Suprapubic skin (tissue), 4 donors: ENCODE data around the gene FAM240B.

Experiments used
- EP300 ChIP-seq: sonication (generic); formaldehyde crosslinking; IDR thresholded peaks from one replicate; pipeline ENCODE4 v1.6.1; 2017; ENCODE audit warnings: antibody characterized with exemption
- POLR2A ChIP-seq, 2 donors: fragments of 450-650 bp; IDR thresholded peaks; one replicate each; pipeline ENCODE4 v1.6.1; 2017; ENCODE audit warnings: antibody characterized with exemption in 2 of 2, mild to moderate bottlenecking in 2 of 2, moderate library complexity in 2 of 2
- POLR2AphosphoS5 ChIP-seq, 3 donors: sonication (generic); formaldehyde crosslinking; IDR thresholded peaks; one replicate each; pipeline ENCODE4 v1.6.1; 2017; ENCODE audit warnings: antibody characterized with exemption in 3 of 3
- TF ChIP-seq, protein P1 (sequence below), 2 donors: fragments of 200-600 bp in 1 of 2; fragments of 450-650 bp in 1 of 2; sonication (generic) in 1 of 2; IDR thresholded peaks; one replicate each; pipeline ENCODE4 v1.5.1; 2016 to 2019; ENCODE audit warnings: antibody characterized with exemption in 2 of 2, mild to moderate bottlenecking in 1 of 2, moderate library complexity in 1 of 2

DNA sequence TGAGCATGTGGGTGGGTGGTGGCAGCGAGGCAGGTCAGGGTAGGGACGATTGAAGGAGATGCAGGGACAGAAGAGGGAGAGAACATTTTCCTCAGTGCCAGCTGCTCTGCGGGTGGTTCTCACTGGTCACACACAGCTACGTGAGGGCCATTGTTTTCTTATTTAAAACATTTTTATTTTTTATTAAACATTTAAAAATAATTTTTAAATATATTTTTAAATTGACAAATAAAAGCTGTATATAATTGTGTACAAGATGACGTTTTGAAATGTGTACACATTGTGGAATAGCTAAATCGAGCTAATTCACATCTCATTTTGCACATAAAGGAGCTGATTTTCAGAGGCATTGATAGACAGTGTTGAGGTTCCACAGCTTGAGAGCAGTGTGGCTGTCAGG is 14.0 kb downstream of the FAM240B start:
- TF ChIP-seq POLR2A (IDR thresholded peaks at IDR 0.05) (no peak), POLR2AphosphoS5 (IDR thresholded peaks at IDR 0.05) (no peak), EP300 (no peak)
- TF ChIP-seq, protein P1, sequence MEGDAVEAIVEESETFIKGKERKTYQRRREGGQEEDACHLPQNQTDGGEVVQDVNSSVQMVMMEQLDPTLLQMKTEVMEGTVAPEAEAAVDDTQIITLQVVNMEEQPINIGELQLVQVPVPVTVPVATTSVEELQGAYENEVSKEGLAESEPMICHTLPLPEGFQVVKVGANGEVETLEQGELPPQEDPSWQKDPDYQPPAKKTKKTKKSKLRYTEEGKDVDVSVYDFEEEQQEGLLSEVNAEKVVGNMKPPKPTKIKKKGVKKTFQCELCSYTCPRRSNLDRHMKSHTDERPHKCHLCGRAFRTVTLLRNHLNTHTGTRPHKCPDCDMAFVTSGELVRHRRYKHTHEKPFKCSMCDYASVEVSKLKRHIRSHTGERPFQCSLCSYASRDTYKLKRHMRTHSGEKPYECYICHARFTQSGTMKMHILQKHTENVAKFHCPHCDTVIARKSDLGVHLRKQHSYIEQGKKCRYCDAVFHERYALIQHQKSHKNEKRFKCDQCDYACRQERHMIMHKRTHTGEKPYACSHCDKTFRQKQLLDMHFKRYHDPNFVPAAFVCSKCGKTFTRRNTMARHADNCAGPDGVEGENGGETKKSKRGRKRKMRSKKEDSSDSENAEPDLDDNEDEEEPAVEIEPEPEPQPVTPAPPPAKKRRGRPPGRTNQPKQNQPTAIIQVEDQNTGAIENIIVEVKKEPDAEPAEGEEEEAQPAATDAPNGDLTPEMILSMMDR (IDR thresholded peaks at IDR 0.05), result no peak
